Osteocyte (in vitro differentiated cells): ENCODE results near the gene RIGI. TPM values are rescaled to one million over a fixed set of nuclear protein-coding genes. Genes with fewer than 3 reads are reported as not detected.
"Not testable (repeated sequence)": the region's sequence is repeated elsewhere in the genome, so short reads cannot be mapped to it uniquely, and the experiment has no call there.

Source experiments
- DNase-seq: peaks from one replicate; pipeline ENCODE4 v3.0.0; 2021; ENCODE audit warnings: mixed read lengths; ENCODE audit not compliant: unreplicated experiment; ENCODE audit errors: extremely low spot score
- H3K27ac Mint-ChIP-seq: one replicate; pipeline ENCODE4 v1.8.0; 2021; ENCODE audit warnings: mild to moderate bottlenecking, mixed read lengths; ENCODE audit not compliant: unreplicated experiment
- H3K27me3 Mint-ChIP-seq: one replicate; pipeline ENCODE4 v1.8.0; 2021; ENCODE audit warnings: mixed read lengths; ENCODE audit not compliant: unreplicated experiment
- H3K36me3 Mint-ChIP-seq: one replicate; pipeline ENCODE4 v1.8.0; 2021; ENCODE audit warnings: mixed read lengths; ENCODE audit not compliant: unreplicated experiment
- H3K4me1 Mint-ChIP-seq: one replicate; pipeline ENCODE4 v1.8.0; 2021; ENCODE audit warnings: mixed read lengths; ENCODE audit not compliant: unreplicated experiment
- H3K4me3 Mint-ChIP-seq: one replicate; pipeline ENCODE4 v1.8.0; 2021; ENCODE audit warnings: mild to moderate bottlenecking, moderate library complexity, mixed read lengths; ENCODE audit not compliant: unreplicated experiment
- H3K9me3 Mint-ChIP-seq: one replicate; pipeline ENCODE4 v1.8.0; 2021; ENCODE audit warnings: mixed read lengths; ENCODE audit not compliant: unreplicated experiment
- total RNA-seq: library from RNA; stranded (reverse); gene quantifications from 2 replicates; pipeline ENCODE4 v1.2.1, GENCODE V29; 2021
- TF ChIP-seq, protein P1 (sequence below): fragments of 200-600 bp; sonication (generic); IDR thresholded peaks from 2 replicates; pipeline ENCODE4 v1.5.0; 2021; ENCODE audit warnings: antibody characterized with exemption, mild to moderate bottlenecking, moderate library complexity

The RIGI gene
- total RNA-seq, 1 donor from 2014 or later, result 8.7 TPM

DNA sequence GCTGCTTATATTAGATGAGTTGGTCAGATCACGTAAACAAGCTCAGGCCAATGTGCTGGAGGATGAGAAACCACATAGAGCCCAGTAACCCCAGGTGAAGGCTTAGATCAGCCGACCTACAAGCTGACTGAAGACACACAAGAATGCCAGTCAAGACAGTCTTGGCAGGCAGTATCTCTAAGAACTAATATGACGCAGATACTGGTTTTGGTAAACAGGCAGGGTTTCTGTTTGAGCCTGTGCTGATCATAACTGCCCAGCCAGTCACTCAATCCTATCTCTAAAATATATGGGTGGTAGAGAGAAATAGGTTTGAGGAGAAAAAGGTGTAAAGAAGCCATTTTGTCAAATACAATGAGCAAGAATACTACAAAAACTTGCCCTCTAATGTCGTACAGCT is 7.8 kb upstream of the RIGI start:
- no peak overlapping the region for H3K27ac Mint-ChIP-seq
- TF ChIP-seq, protein P1, sequence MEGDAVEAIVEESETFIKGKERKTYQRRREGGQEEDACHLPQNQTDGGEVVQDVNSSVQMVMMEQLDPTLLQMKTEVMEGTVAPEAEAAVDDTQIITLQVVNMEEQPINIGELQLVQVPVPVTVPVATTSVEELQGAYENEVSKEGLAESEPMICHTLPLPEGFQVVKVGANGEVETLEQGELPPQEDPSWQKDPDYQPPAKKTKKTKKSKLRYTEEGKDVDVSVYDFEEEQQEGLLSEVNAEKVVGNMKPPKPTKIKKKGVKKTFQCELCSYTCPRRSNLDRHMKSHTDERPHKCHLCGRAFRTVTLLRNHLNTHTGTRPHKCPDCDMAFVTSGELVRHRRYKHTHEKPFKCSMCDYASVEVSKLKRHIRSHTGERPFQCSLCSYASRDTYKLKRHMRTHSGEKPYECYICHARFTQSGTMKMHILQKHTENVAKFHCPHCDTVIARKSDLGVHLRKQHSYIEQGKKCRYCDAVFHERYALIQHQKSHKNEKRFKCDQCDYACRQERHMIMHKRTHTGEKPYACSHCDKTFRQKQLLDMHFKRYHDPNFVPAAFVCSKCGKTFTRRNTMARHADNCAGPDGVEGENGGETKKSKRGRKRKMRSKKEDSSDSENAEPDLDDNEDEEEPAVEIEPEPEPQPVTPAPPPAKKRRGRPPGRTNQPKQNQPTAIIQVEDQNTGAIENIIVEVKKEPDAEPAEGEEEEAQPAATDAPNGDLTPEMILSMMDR, result no peak
- peaks cover 14% of the 10 kb centered on the region for H3K36me3 Mint-ChIP-seq
- H3K27me3 Mint-ChIP-seq, result no peaks in the 10 kb centered on the region
- H3K4me1 Mint-ChIP-seq, result no peaks in the 10 kb centered on the region
- H3K9me3 Mint-ChIP-seq, result peaks cover 13% of the 10 kb centered on the region
- no peak overlapping the region for H3K4me3 Mint-ChIP-seq
- DNase-seq, result no peak

DNA sequence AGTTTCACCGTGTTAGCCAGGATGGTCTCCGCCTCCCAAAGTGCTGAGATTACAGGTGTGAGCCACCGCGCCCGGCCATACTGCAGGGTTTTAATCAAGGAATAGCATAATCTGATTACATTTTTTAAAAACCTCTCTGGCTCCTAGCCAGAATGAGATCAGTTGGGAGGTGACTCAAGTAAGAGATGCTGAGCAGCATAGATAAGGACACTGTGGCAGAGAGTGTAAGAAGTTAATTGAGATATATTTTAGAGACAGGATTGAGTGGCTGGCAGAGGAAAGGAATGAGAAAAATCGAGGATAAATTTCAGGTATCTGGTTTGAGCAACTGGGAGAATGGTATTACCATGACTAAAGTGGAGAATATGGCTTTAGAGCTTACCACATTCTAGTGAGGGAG is 7.3 kb upstream of the RIGI start:
- H3K4me1 Mint-ChIP-seq, result peaks cover 1% of the 10 kb centered on the region

DNA sequence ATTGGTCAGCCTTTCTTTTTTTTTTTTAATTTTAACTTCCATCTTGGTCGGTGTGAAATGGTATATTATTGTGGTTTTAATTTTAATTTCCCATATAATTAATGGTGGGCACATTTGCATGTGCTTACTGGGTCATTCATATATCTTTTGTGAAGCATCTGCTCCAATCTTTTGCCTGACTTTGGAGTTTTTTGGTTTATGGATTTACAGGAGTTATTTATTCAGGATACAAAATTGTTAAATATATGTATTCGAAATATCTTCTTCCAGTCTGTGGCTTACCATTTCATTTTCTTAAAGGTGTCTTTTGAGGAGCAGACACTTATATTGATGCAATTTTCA is 682 bp upstream of the RIGI start:
- no peak for DNase-seq
- Mint-ChIP-seq H3K9me3 (peaks cover 7% of the 10 kb centered on the region), H3K4me3 (peak overlapping the region; percentile 86), H3K27me3 (no peaks in the 10 kb centered on the region), H3K27ac (peak overlapping the region; percentile 95), H3K36me3 (peaks cover 5% of the 10 kb centered on the region), H3K4me1 (peaks cover 42% of the 10 kb centered on the region)
- TF ChIP-seq, protein P1, result no peak

More for the DNA sequence above, 7.3 kb upstream of the RIGI start:
- peaks cover 14% of the 10 kb centered on the region for H3K36me3 Mint-ChIP-seq
- H3K4me3 Mint-ChIP-seq, result no peak overlapping the region
- H3K9me3 Mint-ChIP-seq, result peaks cover 13% of the 10 kb centered on the region
- TF ChIP-seq, protein P1, result no peak
- H3K27ac Mint-ChIP-seq, result no peak overlapping the region
- H3K27me3 Mint-ChIP-seq, result no peaks in the 10 kb centered on the region
- DNase-seq, result no peak

DNA sequence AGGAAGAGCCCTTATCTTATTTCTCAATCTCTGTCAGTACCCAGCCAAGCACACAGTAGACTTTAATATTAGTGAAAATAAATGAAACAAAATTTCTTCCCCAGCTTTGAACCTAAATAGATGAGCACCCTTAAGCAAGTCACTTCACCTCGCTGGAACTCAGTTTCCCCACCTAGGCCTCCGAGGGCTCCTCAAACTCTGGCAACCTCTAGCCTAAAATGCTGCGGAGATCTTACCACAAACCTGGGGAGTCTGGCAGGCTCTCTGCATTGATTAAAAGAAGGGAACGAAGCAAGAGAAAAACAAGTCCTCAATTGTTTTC is 326 bp downstream of the RIGI start:
- TF ChIP-seq, protein P1, result no peak
- no peak for DNase-seq
- Mint-ChIP-seq H3K27me3 (no peaks in the 10 kb centered on the region), H3K9me3 (peaks cover under 1% of the 10 kb centered on the region), H3K27ac (peak overlapping the region; percentile 95), H3K36me3 (peaks cover under 1% of the 10 kb centered on the region), H3K4me1 (peaks cover 42% of the 10 kb centered on the region), H3K4me3 (peak overlapping the region; percentile 86)

DNA sequence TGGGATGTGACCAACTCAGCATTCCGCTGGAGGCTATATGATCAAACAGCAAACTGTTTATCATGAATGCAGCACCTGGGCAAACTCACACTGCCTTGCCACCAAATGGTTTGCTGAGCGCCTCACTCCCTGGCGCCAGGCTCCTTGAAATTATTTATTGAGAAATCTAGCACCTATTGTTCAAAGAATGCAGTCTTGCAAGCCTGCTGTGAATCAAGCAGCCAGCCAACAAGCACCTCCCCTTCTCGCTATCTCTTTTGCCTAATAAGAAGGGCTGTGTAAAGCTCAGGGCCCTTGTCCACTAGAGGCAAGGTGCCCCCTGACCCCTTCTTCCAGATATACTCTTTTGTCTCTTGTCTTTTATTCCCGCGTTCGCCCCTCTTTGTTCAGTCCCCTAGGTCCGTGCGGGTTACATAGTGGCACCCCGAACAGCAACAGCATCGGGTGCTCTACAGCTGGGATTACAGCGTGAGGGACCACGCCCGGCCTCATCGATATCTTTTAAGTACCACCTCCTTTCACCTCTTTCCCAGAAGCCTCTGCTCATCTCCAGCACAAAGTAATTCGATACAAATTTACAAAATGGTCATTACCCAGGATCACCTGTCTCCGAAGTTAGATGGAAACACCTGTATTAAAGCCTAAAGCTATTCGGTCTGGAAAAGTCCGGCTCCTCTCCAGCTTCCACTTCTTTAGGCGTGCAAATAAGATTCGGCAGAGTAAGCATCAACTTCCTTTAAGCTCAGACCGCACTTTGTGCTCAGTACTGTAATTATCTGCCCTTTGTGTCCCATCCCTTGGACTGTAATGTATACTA is 896 bp downstream of the RIGI start:
- peak overlapping the region; percentile 95 for H3K27ac Mint-ChIP-seq
- no peak for DNase-seq
- H3K4me1 Mint-ChIP-seq, result peaks cover 42% of the 10 kb centered on the region
- TF ChIP-seq, protein P1, result no peak
- H3K4me3 Mint-ChIP-seq, result peak overlapping the region; percentile 86
- H3K9me3 Mint-ChIP-seq, result no peaks in the 10 kb centered on the region
- H3K27me3 Mint-ChIP-seq, result no peaks in the 10 kb centered on the region
- no peaks in the 10 kb centered on the region for H3K36me3 Mint-ChIP-seq

DNA sequence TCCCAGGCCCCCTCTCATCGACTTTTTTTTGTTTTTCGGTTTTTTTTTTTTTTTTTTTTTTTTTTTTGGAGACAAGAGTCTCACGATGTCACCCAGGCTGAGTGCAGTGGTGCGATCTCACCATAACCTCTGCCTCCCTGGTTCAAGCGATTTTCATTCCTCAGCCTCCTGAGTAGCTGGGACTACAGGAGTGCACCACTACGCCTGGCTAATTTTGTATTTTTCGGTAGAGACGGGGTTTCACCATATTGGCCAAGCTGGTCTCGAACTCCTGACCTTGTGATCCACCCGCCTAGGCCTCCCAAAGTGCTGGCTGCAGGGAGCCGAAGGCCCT is 1.5 kb downstream of the RIGI start:
- not testable (repeated sequence) for H3K9me3 Mint-ChIP-seq, H3K36me3 Mint-ChIP-seq, DNase-seq, H3K27me3 Mint-ChIP-seq, H3K27ac Mint-ChIP-seq
- H3K4me1 Mint-ChIP-seq, result peaks cover 42% of the 10 kb centered on the region
- peak overlapping the region; percentile 86 for H3K4me3 Mint-ChIP-seq
